IMR-90 (cell line): ENCODE measurements around the gene CDKL4. TPM values are rescaled to one million over a fixed set of nuclear protein-coding genes. Genes with fewer than 3 reads are reported as not detected.

Experiments used
- ATAC-seq: fragments of 200-7000 bp; cut with Tn5 transposase; 2 replicates; pipeline ENCODE4 v1.9.1; 2020; ENCODE audit warnings: low read depth, mild to moderate bottlenecking, moderate library complexity
- BruUV-seq: library from RNA; stranded (reverse); fragments of 400-500 nt; replicated peaks from 2 replicates; lab custom pipeline; 2021; lab: Mats Ljungman, UMichigan
- CTCF ChIA-PET: fragments of 300-600 bp; formaldehyde crosslinking; extraction: SDS; loops from one replicate; lab custom pipeline; 2021; ENCODE audit warnings: antibody characterized with exemption; lab: Yijun Ruan, JAX
- POLR2A ChIA-PET: fragments of 300-600 bp; sonication (Branson Sonifier 250); formaldehyde crosslinking; loops from one replicate; lab custom pipeline; 2022; ENCODE audit warnings: antibody characterized with exemption; ENCODE audit not compliant: unreplicated experiment; lab: Charles Lee
- DNase-seq: peaks from one replicate; pipeline ENCODE4 v3.0.0; 2013
- H2AFZ ChIP-seq: replicated peaks from 2 replicates; pipeline ENCODE3; 2013; ENCODE audit warnings: low read length, mild to moderate bottlenecking; ENCODE audit not compliant: poor library complexity
- H2AK5ac ChIP-seq: 2 replicates; pipeline ENCODE4 v1.6.1; 2013; ENCODE audit warnings: low read depth, low read length, inconsistent platforms
- H2AK9ac ChIP-seq: replicated peaks from 2 replicates; pipeline ENCODE3; 2013; ENCODE audit warnings: mild to moderate bottlenecking, low read depth, low read length, moderate library complexity; ENCODE audit not compliant: poor library complexity
- H2BK120ac ChIP-seq: 2 replicates; pipeline ENCODE4 v1.6.1; 2013; ENCODE audit warnings: low read depth, low read length, inconsistent platforms
- H2BK15ac ChIP-seq: 3 replicates; pipeline ENCODE4 v1.6.1; 2013; ENCODE audit warnings: low read depth, low read length, inconsistent platforms
- H2BK20ac ChIP-seq: 2 replicates; pipeline ENCODE4 v1.6.1; 2013; ENCODE audit warnings: low read depth, mild to moderate bottlenecking, inconsistent platforms, low read length, moderate library complexity
- H2BK5ac ChIP-seq: 2 replicates; pipeline ENCODE4 v1.6.1; 2013; ENCODE audit warnings: mild to moderate bottlenecking, low read depth, low read length, inconsistent platforms; ENCODE audit not compliant: poor library complexity, severe bottlenecking
- H3K14ac ChIP-seq: replicated peaks from 2 replicates; pipeline ENCODE4 v1.6.1; 2013; ENCODE audit warnings: low read depth, low read length, inconsistent platforms
- H3K18ac ChIP-seq: 2 replicates; pipeline ENCODE4 v1.6.1; 2013; ENCODE audit warnings: low read depth, low read length, control low read depth
- H3K23ac ChIP-seq: 2 replicates; pipeline ENCODE4 v1.6.1; 2013; ENCODE audit warnings: low read depth, low read length, inconsistent platforms
- H3K27ac ChIP-seq: 2 replicates; pipeline ENCODE4 v1.5.1; 2013; ENCODE audit warnings: mild to moderate bottlenecking, control low read depth, low read length; ENCODE audit not compliant: insufficient read depth
- H3K27me3 ChIP-seq: 2 replicates; pipeline ENCODE4 v1.6.1; 2013; ENCODE audit warnings: low read length; ENCODE audit not compliant: control insufficient read depth, insufficient read depth
- H3K36me3 ChIP-seq: 2 replicates; pipeline ENCODE4 v1.6.1; 2013; ENCODE audit warnings: low read length, mixed read lengths; ENCODE audit not compliant: control insufficient read depth, insufficient read depth
- H3K4ac ChIP-seq: 2 replicates; pipeline ENCODE4 v1.6.1; 2013; ENCODE audit warnings: low read depth, low read length, inconsistent platforms
- H3K4me1 ChIP-seq: 2 replicates; pipeline ENCODE4 v1.6.1; 2013; ENCODE audit warnings: low read length, mixed read lengths; ENCODE audit not compliant: control insufficient read depth, insufficient read depth
- H3K4me2 ChIP-seq: 2 replicates; pipeline ENCODE4 v1.6.1; 2013; ENCODE audit warnings: low read depth, mild to moderate bottlenecking, control low read depth, low read length, moderate library complexity
- H3K4me3 ChIP-seq: 2 replicates; pipeline ENCODE4 v1.5.1; 2013; ENCODE audit warnings: low read depth, mild to moderate bottlenecking, control low read depth, low read length, moderate library complexity; ENCODE audit not compliant: insufficient read depth
- H3K56ac ChIP-seq: 2 replicates; pipeline ENCODE4 v1.6.1; 2013; ENCODE audit warnings: low read length, inconsistent platforms; ENCODE audit not compliant: insufficient read depth; ENCODE audit errors: extremely low read depth
- H3K79me1 ChIP-seq, 2 experiments: 2 replicates each; pipeline ENCODE4 v1.6.1; 2013; ENCODE audit warnings: low read length in 2 of 2, inconsistent platforms in 1 of 2, low read depth in 1 of 2
- H3K9ac ChIP-seq: 2 replicates; pipeline ENCODE4 v1.6.1; 2013; ENCODE audit warnings: low read depth, low read length, control low read depth
- H3K9me1 ChIP-seq: 2 replicates; pipeline ENCODE4 v1.6.1; 2013; ENCODE audit warnings: low read length, inconsistent platforms; ENCODE audit not compliant: insufficient read depth
- H3K9me3 ChIP-seq: 2 replicates; pipeline ENCODE4 v1.6.1; 2013; ENCODE audit warnings: low read length; ENCODE audit not compliant: control insufficient read depth, insufficient read depth
- H4K20me1 ChIP-seq: 2 replicates; pipeline ENCODE4 v1.6.1; 2013; ENCODE audit warnings: low read length, inconsistent platforms; ENCODE audit not compliant: insufficient read depth
- H4K5ac ChIP-seq: 2 replicates; pipeline ENCODE4 v1.6.1; 2013; ENCODE audit warnings: mild to moderate bottlenecking, low read depth, low read length, control low read depth
- H4K8ac ChIP-seq, 2 experiments: 2 replicates each; pipeline ENCODE4 v1.6.1; 2013; ENCODE audit warnings: low read depth in 2 of 2, low read length in 2 of 2, control low read depth in 1 of 2, inconsistent platforms in 1 of 2
- H4K91ac ChIP-seq: 2 replicates; pipeline ENCODE4 v1.6.1; 2013; ENCODE audit warnings: low read depth, low read length, inconsistent platforms; ENCODE audit not compliant: insufficient read depth
- FOS ChIP-seq: fragments of 150-350 bp; IDR thresholded peaks from 2 replicates; pipeline ENCODE4 v1.6.1; 2016; ENCODE audit warnings: low read depth, low read length
- MAFK ChIP-seq: IDR thresholded peaks from 2 replicates; pipeline ENCODE4 v1.6.1; 2012; ENCODE audit warnings: low read depth, low read length, improper control_type of control experiment
- MAZ ChIP-seq: IDR thresholded peaks from 2 replicates; pipeline ENCODE4 v1.6.1; 2012; ENCODE audit warnings: low read depth, mild to moderate bottlenecking, low read length, improper control_type of control experiment, moderate library complexity, borderline replicate concordance
- RCOR1 ChIP-seq: IDR thresholded peaks from 2 replicates; pipeline ENCODE4 v1.6.1; 2012; ENCODE audit warnings: mild to moderate bottlenecking, low read length, improper control_type of control experiment; ENCODE audit not compliant: insufficient replicate concordance
- RFX5 ChIP-seq: IDR thresholded peaks from 2 replicates; pipeline ENCODE4 v1.8.0; 2012; ENCODE audit warnings: low read depth, mild to moderate bottlenecking, low read length, moderate library complexity
- SMC3 ChIP-seq: fragments of 150-350 bp; IDR thresholded peaks from 2 replicates; pipeline ENCODE4 v1.6.1; 2016; ENCODE audit warnings: low read depth, mild to moderate bottlenecking, antibody characterized with exemption, low read length, moderate library complexity
- USF2 ChIP-seq: fragments of 150-350 bp; IDR thresholded peaks from 2 replicates; pipeline ENCODE4 v1.6.1; 2017; ENCODE audit warnings: mild to moderate bottlenecking, antibody characterized with exemption, low read length, low read depth
- WGBS, 2 experiments: methylation state at CpG; one replicate each; pipeline versions ENCODE4 v1.1.5 to v1.1.7; 2013; ENCODE audit warnings: missing lambda C conversion rate in 2 of 2; ENCODE audit not compliant: insufficient read length in 1 of 2; ENCODE audit errors: extremely low coverage in 2 of 2; 5-methylcytosine and 5-hydroxymethylcytosine counted together
- dilution Hi-C: fragments of 300-500 bp; cut with HindIII; formaldehyde crosslinking; loops from one replicate; pipeline ENCODE4 v1.14.3; 2018; ENCODE audit warnings: low sequenced_read_pairs; ENCODE audit not compliant: unreplicated experiment
- in situ Hi-C: fragments of 300-500 bp; cut with MboI; formaldehyde crosslinking; loops from 3 replicates; pipeline ENCODE4 v1.14.3; 2019; ENCODE audit warnings: low sequenced_read_pairs, inconsistent platforms, mixed read lengths
- intact Hi-C: fragments of 100-400 bp; cut with micrococcal nuclease; formaldehyde crosslinking; loops from 2 replicates; pipeline ENCODE4 v1.10.0; 2022
- polyA plus RNA-seq, 3 experiments: library from polyadenylated mRNA; depleted of rRNA; stranded (reverse); fragments of >200 nt; gene quantifications; 2 replicates each; pipeline ENCODE4 v1.2.3, GENCODE V29; 2012; ENCODE audit warnings: low replicate concordance in 1 of 3
- total RNA-seq: library from RNA; depleted of rRNA; stranded (reverse); fragments of >200 nt; gene quantifications from 2 replicates; pipeline ENCODE4 v1.2.3, GENCODE V29; 2012

CDKL4 gene
- total and polyA plus RNA-seq, 2 of the 4 experiments (the other 2 are of a cell fraction) = not detected

GRCh38 chr2:39135690-39136259 is 108.0 kb downstream of the CDKL4 start:
- H3K4me2 ChIP-seq = no peak overlapping the region
- H3K9me1 ChIP-seq = no peaks in the 10 kb centered on the region
- H3K23ac ChIP-seq = no peak overlapping the region
- DNase-seq = no peak
- H2AK9ac ChIP-seq = no peak overlapping the region
- no peak overlapping the region for H2BK15ac ChIP-seq
- no peak overlapping the region for H3K4me3 ChIP-seq
- no peaks in the 10 kb centered on the region for H3K4me1 ChIP-seq
- intact Hi-C loops (no loop called here), in situ Hi-C loops (no loop called here), dilution Hi-C loops (no loop called here)
- H2BK20ac ChIP-seq = no peak overlapping the region
- no peaks in the 10 kb centered on the region for H3K79me1 ChIP-seq
- H3K27me3 ChIP-seq = no peaks in the 10 kb centered on the region; the same call in 1 of the 2 replicates
- H3K9ac ChIP-seq = no peak overlapping the region
- no peak overlapping the region for H3K27ac ChIP-seq
- no peaks in the 10 kb centered on the region for H4K20me1 ChIP-seq
- no peak overlapping the region for H4K5ac ChIP-seq
- H2AK5ac ChIP-seq = no peak overlapping the region
- WGBS, 2 experiments = 71% methylated on average over 2 of the region's 5 CpGs; no CpG with 5 or more reads in 1 of the 2 experiments
- TF ChIP-seq MAZ (no peak), MAFK (no peak), FOS (no peak), USF2 (no peak), SMC3 (no peak), RCOR1 (no peak), RFX5 (no peak)
- ATAC-seq = no peak
- CTCF ChIA-PET = no interaction called here
- no peaks in the 10 kb centered on the region for H3K36me3 ChIP-seq
- no peak overlapping the region for H2BK120ac ChIP-seq
- no peak overlapping the region for H3K18ac ChIP-seq
- no TSS peak for BruUV-seq
- no peaks in the 10 kb centered on the region for H3K9me3 ChIP-seq
- H3K14ac ChIP-seq = no peak overlapping the region
- H3K56ac ChIP-seq = no peak overlapping the region
- no peak overlapping the region for H3K4ac ChIP-seq
- H2AFZ ChIP-seq = no peak overlapping the region
- POLR2A ChIA-PET = no interaction called here
- H2BK5ac ChIP-seq = no peak overlapping the region
- H4K8ac ChIP-seq = no peak overlapping the region
- no peak overlapping the region for H4K91ac ChIP-seq
